Dermis microvascular lymphatic vessel endothelial cell (primary cell): ENCODE measurements around the gene MXI1. TPM values are rescaled to one million over a fixed set of nuclear protein-coding genes. Genes with fewer than 3 reads are reported as not detected.

Experiments used
- DNase-seq, 2 donors: peaks; one replicate each; pipeline versions ENCODE4 v3.0.0 to v3.0.0-alpha.2; 2010; ENCODE audit warnings: low read depth in 2 of 2
- total RNA-seq: library from RNA; depleted of rRNA; stranded (reverse); fragments of >200 nt; gene quantifications from 2 replicates; pipeline ENCODE4 v1.2.1, GENCODE V29; 2014

The MXI1 gene
- 5.3 and 9.6 TPM in 2 replicates for total RNA-seq

GRCh38 chr10:110207011-110207804 is at the start of gene MXI1:
Gene MXI1 (plus strand): TSS chr10:110207605. CDS start chr10:110207809, 204 bp downstream.
- DNase-seq = peak; percentile 60 to 85

GRCh38 chr10:110158051-110159005 is 49.1 kb upstream of the MXI1 start:
- DNase-seq = no peak

DNA sequence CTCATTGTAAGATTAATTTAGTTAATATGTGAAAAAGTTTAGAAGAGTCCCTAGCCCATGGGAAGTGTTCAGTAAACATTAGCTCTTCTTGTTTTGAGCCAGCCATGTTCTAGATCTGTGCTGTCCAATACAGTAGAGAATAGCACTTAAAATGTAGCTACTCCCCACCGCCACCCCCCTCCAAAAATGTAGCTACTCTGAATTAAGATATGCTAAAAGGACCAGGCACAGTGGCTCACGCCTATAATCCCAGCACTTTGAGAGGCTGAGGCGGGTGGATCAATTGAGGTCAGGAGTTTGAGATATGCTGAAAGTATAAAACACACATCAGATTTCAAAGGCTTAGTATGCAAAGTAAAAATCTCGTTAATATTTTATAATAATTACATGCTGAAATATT is 47.3 kb upstream of the MXI1 start:
- DNase-seq = no peak

- no peak for DNase-seq
Measured at GRCh38 chr10:110160522-110160921, 46.9 kb upstream of the MXI1 start.

DNA sequence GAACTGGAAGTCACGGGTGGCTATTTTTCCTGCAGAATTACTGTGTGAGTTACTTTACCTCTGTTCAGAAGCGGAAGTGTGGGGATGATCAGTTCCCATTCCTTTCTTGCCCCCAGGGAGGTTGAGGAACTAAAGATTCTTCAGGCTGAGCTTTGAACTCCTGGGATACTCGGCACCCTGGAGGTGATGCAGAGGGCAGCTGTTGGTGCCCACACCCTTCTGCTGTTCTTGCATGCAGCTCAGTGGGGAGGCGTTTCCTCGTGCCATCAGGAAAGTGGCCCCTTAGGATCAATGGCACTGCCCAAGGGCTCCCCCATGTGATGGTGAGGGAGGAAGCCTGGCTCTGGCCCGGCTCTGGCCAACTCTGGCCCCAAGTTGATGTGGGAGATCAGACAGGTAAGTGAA is 44.7 kb upstream of the MXI1 start:
- no peak for DNase-seq

DNA sequence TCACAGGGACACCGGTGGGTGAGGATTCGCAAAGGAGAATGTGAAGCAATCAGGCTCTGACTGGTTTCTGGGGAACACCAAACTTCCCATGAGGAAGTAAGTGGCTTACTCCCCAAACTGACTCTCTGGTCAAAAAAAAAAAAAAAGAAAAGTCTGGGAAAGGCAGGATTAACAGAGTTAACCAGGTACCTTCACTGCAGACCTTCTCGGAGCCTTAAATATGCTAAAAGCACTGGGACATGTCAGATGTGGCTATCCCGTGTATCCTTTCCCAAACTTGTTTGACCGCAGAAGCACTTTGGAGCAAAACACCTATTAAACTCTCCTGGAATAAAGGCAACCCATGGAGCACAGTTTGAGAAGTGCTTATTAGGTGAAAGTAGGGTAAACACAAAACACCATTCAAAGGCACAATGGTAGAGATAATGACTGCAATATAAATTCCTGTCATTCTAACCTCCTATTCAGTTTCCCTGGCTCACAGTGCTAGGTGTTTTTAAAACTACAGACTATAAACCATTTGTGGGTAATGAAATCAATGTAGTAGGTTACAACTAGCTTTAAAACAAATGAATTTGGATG is 44.1 kb upstream of the MXI1 start:
- no peak for DNase-seq

- DNase-seq = no peak
Measured at GRCh38 chr10:110163841-110164240, 43.6 kb upstream of the MXI1 start.

DNA sequence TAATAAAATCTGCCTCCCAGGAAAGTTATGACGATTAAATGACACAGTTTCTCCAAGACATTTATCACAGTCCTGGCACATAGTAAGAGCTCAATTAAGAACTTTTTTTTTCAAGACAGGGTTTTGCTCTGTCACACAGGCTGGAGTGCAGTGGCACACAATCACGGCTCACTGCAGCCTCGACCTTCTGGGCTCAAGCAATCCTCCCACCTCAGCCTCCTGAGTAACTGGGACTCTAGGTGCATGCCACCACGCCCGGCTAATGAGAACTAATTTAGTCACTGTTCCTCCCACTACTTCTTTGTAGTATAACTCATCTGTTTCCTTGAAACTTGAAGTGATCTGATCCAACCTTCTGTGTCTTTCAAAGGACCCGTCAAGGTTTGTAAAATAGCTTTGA is 42.2 kb upstream of the MXI1 start:
- no peak for DNase-seq

GRCh38 chr10:110167149-110167548 is 40.3 kb upstream of the MXI1 start:
- DNase-seq = no peak

DNA sequence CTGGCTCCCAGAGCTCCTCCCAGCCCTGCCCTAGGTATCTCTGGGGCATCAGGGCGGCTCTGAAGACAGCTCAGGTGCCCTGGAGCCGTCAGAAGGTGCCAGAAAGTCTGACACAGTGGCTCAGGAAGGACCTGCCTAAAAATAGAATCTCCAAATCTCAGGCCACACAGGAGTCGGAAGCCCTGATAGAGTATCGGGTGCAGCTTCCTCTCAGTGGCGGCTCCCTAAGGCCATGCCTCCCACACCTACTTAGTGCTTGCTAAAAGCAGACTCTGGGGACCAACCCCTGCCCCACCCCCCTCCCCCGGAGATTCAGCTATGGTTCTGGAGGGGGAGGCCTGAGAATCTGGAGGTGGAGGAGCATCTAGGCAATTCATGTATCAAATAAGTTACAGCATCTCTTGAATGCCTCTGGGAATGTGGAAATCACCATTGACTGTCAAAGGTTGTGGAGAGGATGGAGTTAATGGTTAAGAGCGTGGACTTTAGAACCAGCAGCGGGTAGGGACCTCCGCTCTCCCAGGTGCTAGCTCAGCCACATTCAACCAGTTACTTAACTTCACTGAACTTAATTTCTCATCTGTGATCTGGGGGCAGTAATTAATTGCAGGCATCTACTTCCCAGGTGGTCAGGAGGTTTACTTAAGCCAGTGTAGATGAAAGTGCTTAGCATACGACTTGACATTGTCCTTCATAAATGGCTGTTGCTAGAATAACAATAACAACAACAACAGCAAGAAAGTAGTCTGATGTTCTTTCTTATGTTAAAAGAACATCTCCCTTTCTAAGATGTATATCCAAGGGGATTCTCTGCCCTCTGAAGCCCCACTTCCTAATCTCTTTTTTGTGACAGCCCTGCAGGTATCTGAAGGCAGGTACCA is 38.6 kb upstream of the MXI1 start:
- no peak for DNase-seq

DNA sequence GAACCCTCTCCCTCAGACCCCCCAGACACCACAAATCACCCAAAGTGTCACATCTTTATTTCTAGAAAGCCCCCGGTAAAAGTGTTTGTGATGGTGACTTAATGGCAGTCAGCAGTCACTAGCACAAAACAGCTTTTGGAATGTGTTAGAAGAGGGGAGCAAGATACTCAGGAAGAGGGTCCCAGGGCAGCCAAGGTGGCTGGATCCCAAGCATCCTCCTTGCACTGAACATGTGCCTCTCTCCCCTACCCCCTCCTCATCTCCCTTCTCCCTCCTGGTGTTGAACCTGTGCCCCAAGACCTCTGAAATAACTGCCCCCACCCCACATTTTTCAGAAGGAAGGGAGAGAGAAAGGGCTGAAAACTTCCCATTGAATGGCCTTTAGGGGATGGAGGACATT is 37.8 kb upstream of the MXI1 start:
- DNase-seq = no peak

- DNase-seq = no peak
Measured at GRCh38 chr10:110170142-110170971, 37.0 kb upstream of the MXI1 start.

DNA sequence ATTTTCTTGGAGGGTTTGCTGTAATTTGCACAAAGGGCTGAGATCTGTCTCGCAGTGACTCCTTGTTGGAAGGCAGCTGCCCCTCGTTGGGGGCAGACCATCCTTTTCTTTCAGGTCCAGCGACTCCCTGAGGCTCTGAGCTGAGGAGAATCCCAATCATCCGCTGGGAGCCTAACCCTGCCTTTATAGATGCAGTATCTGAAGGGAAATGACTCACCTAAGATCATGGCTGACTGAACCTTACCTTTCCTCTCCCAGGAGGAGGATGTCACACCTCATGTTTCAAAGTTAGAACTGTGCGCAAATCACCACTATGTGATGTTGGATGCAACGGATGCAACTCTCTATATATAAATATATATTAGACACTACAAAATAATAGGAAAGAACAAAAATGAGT is 36.4 kb upstream of the MXI1 start:
- DNase-seq = no peak

DNA sequence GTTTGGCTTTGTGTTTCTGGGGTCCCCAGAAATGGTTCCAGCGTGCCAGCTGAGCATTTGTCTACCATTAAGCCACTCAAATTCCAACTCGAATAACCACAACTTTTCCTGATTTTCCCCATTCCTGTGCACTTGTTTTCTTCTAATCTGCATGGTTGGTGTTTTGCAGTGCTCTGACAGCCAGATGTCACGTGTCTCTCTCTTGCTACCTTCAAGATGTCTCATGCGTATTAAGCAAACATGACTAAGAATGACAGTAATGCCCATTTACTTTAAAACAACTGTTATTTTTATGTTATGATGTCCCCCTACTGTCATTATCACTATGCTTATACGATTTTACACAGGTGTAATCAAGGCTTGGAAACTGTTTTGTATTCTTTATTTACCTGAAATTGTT is 35.2 kb upstream of the MXI1 start:
- DNase-seq = no peak

- no peak for DNase-seq
Measured at GRCh38 chr10:110174201-110174600, 33.2 kb upstream of the MXI1 start.

GRCh38 chr10:110174816-110175215 is 32.6 kb upstream of the MXI1 start:
- DNase-seq = no peak

DNA sequence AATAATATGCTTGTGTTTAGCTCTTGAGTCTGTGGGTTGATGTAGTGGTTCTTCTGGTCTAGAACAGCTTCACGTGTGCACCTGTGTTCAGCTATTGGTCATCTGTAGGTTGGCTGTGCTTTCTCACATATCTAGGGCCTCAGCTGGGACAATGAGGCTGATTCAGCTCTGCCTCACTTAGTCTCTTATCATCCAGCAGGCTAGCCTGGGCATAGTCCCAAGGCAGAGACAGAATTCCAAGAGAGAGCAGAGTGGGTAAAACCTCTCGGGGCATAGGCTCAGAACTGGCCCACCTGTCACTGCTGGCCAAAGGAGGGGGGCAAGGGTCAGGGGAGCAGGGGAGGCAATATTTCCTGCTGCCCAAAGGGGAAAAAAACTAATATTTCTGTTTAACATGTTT is 32.0 kb upstream of the MXI1 start:
- no peak for DNase-seq

- peak; percentile 7 to 10 for DNase-seq
Measured at GRCh38 chr10:110176141-110177030, 31.0 kb upstream of the MXI1 start.

DNA sequence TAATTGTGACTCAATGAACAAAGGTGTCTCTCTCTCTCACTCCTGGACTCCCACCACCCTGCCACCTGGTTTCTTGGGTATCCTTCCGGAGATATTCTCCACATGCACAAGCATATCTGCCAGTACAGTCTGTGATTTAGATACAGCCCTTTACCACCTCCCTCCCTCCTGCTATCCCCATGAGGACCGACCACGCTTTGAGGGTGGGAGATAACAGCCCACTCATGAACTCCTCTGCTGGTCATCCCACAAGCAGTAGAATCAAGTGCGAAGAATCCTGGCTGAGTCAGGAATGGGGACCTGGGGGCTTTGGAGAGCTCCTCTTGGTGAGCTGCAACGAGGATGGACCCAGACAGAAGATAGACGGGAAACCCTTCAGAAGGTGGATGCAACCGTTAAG is 28.2 kb upstream of the MXI1 start:
- DNase-seq = no peak
